Central memory CD8-positive, alpha-beta T cell (primary cell): ENCODE results near the gene ITGA7.

Experiments used
- ATAC-seq: fragments of 150-1000 bp; cut with Tn5 transposase; replicated peaks from 2 replicates; pipeline ENCODE4 v1.10.0; 2022; ENCODE audit warnings: mild to moderate bottlenecking, moderate FRiP score, moderate number of reproducible peaks; ENCODE audit not compliant: poor library complexity, severe bottlenecking; ENCODE audit errors: extremely low read depth
- DNase-seq, 2 donors: peaks; one replicate each; pipeline ENCODE4 v3.0.0; 2021; ENCODE audit warnings: low spot score in 2 of 2
- H3K27ac Mint-ChIP-seq: one replicate; pipeline ENCODE4 v1.8.0; 2022; ENCODE audit warnings: low read depth, mild to moderate bottlenecking, moderate library complexity, mixed read lengths
- H3K27me3 Mint-ChIP-seq: one replicate; pipeline ENCODE4 v1.8.0; 2022; ENCODE audit warnings: mixed read lengths
- H3K36me3 Mint-ChIP-seq: one replicate; pipeline ENCODE4 v1.8.0; 2022; ENCODE audit warnings: mild to moderate bottlenecking, moderate library complexity, mixed read lengths; ENCODE audit not compliant: insufficient read depth
- H3K4me1 Mint-ChIP-seq: one replicate; pipeline ENCODE4 v1.8.0; 2022; ENCODE audit warnings: mixed read lengths
- H3K4me3 Mint-ChIP-seq: one replicate; pipeline ENCODE4 v1.8.0; 2022; ENCODE audit warnings: mild to moderate bottlenecking, moderate library complexity, mixed read lengths
- H3K9me3 Mint-ChIP-seq: one replicate; pipeline ENCODE4 v1.8.0; 2022; ENCODE audit warnings: mixed read lengths

The ITGA7 gene

DNA sequence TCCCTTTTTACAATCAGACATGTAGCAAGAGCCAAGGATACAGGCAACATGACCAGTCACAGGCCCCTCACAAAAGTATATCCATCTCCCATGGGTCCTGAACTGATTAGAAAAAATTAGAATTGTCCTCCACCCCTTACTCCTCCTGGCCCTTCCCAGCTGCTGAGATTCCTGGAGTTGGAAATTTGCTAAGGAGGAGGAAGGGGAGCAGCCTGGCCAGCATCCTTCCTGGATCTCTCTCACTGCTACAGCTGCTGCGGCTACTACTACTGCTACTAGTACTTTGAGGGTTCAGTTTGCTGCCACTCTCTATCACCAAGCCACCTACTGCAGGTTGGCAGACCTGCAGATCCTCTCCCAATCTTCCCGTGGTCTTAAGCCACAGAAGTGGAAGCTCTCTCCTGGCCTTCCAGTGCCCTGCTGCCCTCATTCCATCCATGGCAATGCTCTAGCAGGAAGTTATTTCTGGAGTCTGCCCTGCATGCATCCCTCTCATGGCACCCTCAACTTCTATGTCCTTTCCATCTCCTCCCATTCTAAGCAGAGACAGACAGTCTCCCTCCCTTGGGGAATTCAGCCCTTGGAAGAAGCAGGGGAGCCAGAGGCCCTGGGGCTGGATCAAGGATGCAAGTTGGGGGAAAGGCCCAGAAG lies 1.0 kb downstream of the ITGA7 start:
- no peak for ATAC-seq
- H3K27ac Mint-ChIP-seq: no peak overlapping the region
- H3K9me3 Mint-ChIP-seq: no peaks in the 10 kb centered on the region
- peaks cover 46% of the 10 kb centered on the region for H3K27me3 Mint-ChIP-seq
- H3K4me3 Mint-ChIP-seq: peak overlapping the region; percentile 80
- peaks cover 2% of the 10 kb centered on the region for H3K36me3 Mint-ChIP-seq
- no peak for DNase-seq
- H3K4me1 Mint-ChIP-seq: peaks cover 20% of the 10 kb centered on the region

DNA sequence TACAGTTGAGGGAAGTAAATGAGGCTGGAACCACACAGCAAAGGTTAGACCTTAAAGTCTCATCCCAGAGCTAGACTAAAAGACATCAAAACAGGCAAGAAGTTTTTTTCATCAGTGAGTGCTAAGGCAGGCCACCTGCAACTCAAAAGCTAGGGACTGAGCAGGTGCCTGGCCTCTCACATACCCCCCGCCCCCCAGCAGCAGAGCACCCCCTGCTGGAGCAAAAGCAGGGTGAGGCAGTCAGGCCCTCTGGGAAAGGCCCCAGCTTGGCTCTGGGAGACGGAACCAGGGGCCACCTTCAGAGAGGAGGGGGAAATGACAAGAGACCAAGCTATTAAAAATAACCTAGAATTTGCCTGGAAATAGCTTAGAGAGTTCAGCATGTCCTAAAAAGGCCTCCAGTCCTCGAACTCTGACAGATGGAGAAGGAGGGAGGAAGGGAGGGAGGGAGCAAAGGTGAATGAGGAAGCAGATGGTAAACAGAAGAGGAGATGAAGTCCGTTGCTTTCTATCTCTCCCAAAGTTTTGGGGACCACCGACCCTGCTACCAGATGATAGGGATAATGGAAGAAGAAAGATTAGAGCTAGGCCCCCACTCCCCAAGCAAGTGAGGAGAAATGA lies 1.8 kb downstream of the ITGA7 start:
- ATAC-seq (no peak), DNase-seq (no peak)
- Mint-ChIP-seq H3K27ac (no peak overlapping the region), H3K27me3 (peaks cover 46% of the 10 kb centered on the region), H3K36me3 (peaks cover 2% of the 10 kb centered on the region), H3K4me1 (peaks cover 20% of the 10 kb centered on the region), H3K4me3 (no peak overlapping the region), H3K9me3 (no peaks in the 10 kb centered on the region)

DNA sequence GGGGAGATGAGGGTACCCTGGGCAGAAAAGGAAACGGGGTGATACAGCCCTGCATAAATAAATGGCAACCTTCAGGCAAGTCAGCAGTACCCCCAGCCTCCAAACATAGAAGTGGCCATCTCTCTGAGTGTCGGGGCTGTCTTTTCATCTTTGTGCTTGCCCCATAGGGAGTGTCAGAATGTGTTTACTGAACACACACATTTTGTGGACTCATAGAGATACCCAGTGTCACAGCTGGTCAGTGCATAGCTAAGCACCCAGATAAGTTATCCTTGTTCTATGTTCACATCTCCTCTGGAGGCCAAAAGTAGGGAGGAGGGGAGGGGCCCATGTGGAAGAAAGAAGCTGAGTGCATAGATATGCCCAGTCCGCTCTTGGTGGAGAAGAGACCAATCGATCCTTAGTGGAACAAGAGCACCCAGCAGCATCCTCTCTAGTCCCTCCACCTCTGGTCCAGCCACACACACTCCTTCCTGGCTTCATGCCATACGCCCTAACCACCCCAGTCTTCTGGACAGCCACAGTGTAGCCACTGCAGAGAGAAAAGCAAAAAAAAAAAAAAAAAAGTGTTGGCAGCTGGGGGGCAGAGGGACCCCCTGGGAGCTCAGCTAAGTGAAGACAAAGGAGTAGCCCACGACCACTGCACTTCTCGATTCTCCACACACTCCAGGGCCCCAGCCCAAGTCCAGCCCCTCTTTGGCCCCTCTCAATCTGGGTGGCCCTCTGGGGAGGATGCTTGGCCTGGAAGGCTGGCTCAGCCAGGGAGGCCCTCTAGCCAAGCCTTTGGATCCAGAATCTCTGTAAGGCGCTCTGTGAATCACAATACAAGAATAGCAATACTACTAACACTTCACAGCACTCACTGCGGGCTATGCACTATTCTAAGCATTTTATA lies 2.6 kb downstream of the ITGA7 start:
- H3K4me3 Mint-ChIP-seq: no peak overlapping the region
- peaks cover 2% of the 10 kb centered on the region for H3K36me3 Mint-ChIP-seq
- no peak for ATAC-seq
- peaks cover 45% of the 10 kb centered on the region for H3K27me3 Mint-ChIP-seq
- H3K27ac Mint-ChIP-seq: no peak overlapping the region
- H3K4me1 Mint-ChIP-seq: peaks cover 20% of the 10 kb centered on the region
- DNase-seq: no peak
- H3K9me3 Mint-ChIP-seq: no peaks in the 10 kb centered on the region

DNA sequence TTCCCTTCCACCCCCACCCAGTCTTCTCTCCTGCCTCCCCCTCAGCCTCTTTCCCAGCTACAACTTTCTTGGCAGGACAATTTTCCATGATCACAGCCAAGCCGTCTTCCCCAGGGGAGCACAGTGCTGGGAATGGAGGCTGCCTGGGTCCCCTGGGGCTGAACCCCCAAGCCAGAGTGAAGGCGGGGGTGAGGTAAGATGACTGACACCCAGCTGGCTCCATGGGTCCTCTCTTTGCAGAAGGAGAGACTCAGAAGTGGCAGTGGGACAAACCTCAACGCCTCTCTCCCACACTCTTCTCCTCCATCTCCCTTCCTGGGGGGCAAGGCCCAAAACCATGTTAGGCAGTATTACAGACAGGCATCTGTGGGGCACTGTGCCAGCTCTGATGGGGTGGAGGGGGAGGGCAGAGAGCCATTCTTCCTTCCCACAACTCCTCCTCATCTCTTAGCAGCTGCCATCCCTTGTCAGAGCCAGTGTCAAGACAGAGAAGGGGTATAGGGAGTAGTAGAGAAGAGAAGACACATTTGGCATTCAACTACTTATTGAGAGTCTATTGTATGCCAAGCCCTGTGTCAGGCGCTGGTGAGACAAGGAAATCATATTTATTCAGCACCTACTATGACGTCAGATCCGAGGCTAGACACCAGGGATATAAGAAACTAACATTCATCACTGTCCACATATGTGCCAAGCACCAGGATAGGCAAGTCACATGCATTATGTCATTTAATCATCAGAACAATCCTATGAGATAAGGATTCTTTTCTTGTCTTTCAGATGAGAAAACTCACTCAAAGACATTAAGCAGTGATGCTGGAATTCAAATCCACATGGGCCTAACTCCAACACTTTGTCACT lies 3.6 kb downstream of the ITGA7 start:
- no peak overlapping the region for H3K4me3 Mint-ChIP-seq
- DNase-seq: no peak
- H3K9me3 Mint-ChIP-seq: no peaks in the 10 kb centered on the region
- ATAC-seq: no peak
- peaks cover 36% of the 10 kb centered on the region for H3K27me3 Mint-ChIP-seq
- H3K4me1 Mint-ChIP-seq: peaks cover 18% of the 10 kb centered on the region
- no peak overlapping the region for H3K27ac Mint-ChIP-seq
- peaks cover 2% of the 10 kb centered on the region for H3K36me3 Mint-ChIP-seq

DNA sequence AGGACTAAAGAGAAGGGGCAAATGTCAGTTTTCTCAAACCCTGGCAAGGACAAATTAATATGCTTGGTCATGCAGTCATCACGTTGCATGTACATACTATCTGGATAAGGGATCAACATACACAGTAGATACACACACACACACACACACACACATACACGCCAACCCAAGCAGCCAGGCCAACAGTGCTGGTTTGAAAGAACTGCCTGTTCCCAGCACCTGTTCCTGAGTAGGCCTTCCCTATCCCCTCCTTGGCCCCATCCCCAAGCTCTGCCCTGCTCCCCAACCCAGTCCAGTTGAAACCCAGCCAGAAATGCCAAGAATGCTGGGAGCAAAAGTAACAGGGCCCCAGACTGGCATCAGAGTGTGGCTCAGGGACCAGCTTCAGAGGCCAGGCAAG lies 4.4 kb downstream of the ITGA7 start:
- DNase-seq: no peak
- peaks cover 2% of the 10 kb centered on the region for H3K36me3 Mint-ChIP-seq
- H3K9me3 Mint-ChIP-seq: no peaks in the 10 kb centered on the region
- no peak overlapping the region for H3K4me3 Mint-ChIP-seq
- H3K4me1 Mint-ChIP-seq: peaks cover 10% of the 10 kb centered on the region
- peaks cover 27% of the 10 kb centered on the region for H3K27me3 Mint-ChIP-seq
- no peak for ATAC-seq
- no peak overlapping the region for H3K27ac Mint-ChIP-seq

DNA sequence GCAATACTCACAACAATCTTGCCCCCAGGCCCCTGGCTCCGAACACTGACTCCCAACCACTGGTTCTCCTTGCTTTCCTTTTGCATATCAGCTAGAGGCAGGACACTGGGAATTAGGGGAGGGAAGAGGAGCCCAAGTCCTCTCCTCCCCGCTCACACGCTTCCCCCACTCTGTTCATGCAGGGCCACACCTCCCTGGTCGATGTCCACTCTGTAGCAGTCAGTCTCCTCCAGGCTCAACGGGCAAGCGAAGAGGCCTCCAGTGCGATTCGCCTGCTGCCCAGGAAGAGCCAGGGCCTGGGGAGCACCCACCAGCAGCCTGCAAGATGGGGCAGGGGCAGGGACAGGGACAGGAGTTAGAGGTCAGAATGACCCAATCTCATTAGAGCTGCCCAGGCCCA lies 4.8 kb downstream of the ITGA7 start:
- H3K4me1 Mint-ChIP-seq: peaks cover 5% of the 10 kb centered on the region
- DNase-seq (no peak), ATAC-seq (no peak)
- no peaks in the 10 kb centered on the region for H3K9me3 Mint-ChIP-seq
- H3K4me3 Mint-ChIP-seq: no peak overlapping the region
- H3K27me3 Mint-ChIP-seq: peaks cover 27% of the 10 kb centered on the region
- H3K36me3 Mint-ChIP-seq: no peaks in the 10 kb centered on the region
- H3K27ac Mint-ChIP-seq: no peak overlapping the region

DNA sequence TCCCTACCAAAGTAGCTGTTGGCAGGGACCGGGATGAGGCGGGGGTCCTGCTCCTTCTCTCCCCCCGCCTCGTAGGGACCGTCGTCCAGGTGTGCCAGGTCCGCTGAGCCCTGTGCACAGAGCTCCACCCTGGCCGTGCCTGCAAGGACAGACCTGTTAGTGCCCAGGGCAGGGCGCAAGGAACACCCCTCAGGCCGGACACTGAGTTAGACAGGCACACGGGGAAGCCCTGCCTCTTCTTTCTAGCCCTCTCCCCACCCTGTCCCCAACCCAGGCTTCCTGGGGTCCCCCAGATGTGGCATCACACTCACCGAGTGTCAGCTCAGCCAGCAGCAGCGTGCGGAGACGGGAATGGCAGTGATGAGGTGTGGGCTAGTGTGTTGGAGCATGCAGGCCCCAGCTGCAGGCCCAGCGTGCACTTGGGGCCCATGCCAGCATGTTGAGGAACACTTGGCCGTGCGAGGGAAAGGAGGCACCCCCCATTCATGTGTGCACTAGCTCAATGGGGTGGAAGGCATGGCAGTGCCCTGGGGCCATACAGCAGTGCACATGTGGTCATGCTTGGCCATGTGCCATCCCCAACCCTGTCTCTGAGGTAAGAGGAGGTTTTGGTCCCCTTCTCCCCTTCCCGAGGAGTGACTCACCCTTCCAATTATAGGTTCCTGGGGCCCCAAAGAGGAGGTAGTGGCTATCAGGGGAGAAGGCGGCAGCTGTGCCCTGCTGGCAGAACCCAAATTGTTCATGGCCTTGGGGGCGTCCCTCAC lies 7.3 kb downstream of the ITGA7 start:
- Mint-ChIP-seq H3K4me1 (no peaks in the 10 kb centered on the region), H3K36me3 (no peaks in the 10 kb centered on the region), H3K4me3 (no peak overlapping the region), H3K9me3 (no peaks in the 10 kb centered on the region), H3K27ac (no peak overlapping the region), H3K27me3 (peaks cover 35% of the 10 kb centered on the region)
- DNase-seq (no peak), ATAC-seq (no peak)

DNA sequence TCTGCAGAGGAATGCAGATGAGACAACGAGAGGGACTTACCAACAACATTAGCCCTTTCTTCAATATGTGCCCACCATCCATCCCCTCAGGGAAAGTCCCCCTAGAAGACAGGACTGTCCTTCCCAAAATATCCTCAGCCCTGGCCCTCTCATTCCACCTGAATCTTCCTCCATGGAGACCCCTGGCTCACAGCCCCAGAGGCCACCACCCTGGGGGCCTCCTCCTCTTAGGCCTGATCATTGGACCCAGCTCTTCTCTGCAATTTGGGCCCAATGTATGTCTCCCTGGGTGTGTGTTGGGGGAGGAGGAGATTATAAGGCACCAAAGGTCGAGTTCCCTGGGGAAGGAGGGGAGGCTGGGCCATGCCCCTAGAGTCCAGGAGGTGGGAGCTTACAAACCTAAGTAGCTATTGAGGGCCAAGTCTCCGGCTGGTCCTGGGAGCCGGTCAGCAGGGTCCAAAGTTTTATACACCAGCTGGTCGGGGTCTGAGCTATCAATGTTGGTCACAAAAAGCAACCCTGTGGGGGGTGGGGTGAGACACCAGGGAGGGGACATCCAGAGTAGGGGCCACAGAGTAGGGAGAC lies 8.1 kb downstream of the ITGA7 start:
- H3K27me3 Mint-ChIP-seq: peaks cover 35% of the 10 kb centered on the region
- ATAC-seq (no peak), DNase-seq (no peak)
- H3K36me3 Mint-ChIP-seq: no peaks in the 10 kb centered on the region
- H3K9me3 Mint-ChIP-seq: no peaks in the 10 kb centered on the region
- no peak overlapping the region for H3K4me3 Mint-ChIP-seq
- no peak overlapping the region for H3K27ac Mint-ChIP-seq
- H3K4me1 Mint-ChIP-seq: no peaks in the 10 kb centered on the region

DNA sequence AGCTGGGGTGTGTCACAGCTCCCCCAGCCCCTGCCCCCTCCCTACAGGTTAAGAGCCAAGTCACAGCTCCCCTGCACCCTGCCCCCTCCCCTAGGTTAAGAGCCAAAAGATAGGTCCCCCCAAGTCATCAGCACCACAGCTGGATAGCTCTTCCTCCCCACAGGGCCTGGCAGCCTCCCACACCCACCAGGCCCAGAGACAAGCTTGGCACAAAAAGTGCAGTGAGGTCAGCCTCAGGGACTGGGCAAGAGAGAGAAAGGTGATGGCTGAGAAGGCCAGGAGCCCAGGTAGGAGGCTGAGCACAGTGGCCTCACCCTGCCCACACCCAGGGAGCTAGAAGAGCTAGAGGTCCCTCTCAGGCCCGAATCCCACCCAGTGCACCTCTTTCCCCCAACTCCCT lies 8.7 kb downstream of the ITGA7 start:
- DNase-seq (no peak), ATAC-seq (no peak)
- Mint-ChIP-seq H3K9me3 (no peaks in the 10 kb centered on the region), H3K36me3 (no peaks in the 10 kb centered on the region), H3K27ac (no peak overlapping the region), H3K4me3 (no peak overlapping the region), H3K27me3 (peaks cover 35% of the 10 kb centered on the region), H3K4me1 (no peaks in the 10 kb centered on the region)

DNA sequence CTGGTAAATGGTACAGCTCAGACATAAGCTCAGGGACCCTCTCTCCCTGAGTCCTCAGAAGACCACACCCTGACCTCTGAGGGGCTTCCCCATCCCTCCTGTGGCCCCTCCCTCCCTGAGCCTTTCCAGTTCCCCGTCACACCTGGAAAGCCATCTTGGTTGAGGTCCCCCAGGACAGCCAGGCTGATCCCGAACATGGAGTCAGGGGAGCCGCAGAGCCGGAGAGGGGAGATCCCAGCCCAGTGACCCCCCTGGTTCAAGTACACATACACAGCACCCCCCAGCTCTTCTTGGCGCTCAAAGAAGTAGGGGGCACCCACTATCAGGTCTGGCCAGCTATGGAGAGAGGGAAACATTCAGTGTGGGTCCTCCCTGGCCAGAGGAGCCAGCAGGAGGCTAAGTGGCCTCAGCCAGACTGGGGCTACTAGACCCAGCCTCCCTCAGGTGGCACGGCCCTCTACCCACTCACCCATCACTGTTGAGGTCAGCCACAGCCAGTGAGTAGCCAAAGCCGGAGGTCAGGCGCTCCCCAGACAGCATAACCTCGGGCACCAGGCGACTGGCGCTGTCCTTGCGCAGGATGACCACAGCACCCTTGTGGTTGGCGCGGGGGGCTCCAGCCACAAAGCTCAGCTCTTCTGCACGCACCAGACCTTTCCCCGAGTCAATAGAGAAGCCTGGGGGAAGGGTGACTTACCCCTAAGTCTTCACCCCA lies 9.3 kb downstream of the ITGA7 start:
- peaks cover 35% of the 10 kb centered on the region for H3K27me3 Mint-ChIP-seq
- H3K9me3 Mint-ChIP-seq: no peaks in the 10 kb centered on the region
- no peak overlapping the region for H3K27ac Mint-ChIP-seq
- H3K4me1 Mint-ChIP-seq: no peaks in the 10 kb centered on the region
- no peaks in the 10 kb centered on the region for H3K36me3 Mint-ChIP-seq
- ATAC-seq (no peak), DNase-seq (no peak)
- no peak overlapping the region for H3K4me3 Mint-ChIP-seq

DNA sequence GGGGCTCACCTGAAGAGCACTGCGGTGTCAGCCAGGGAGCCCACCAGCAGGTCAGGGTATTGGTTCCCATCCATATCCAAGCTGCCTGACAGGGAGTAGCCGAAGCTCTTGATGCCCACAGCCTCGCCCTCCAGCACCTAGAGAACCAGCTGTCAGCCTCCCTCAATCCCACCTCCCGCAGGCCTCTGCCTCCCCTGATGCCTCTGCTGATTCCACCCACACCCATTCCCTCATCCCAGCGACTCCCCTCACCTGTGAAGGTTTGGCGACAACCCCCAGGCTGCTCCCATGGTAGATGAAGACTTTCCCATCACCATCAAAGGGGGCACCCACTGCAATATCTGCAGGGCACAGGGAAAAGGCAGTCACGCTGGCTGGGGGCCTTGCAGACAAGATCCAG lies 10.0 kb downstream of the ITGA7 start:
- no peak for DNase-seq
- no peak overlapping the region for H3K27ac Mint-ChIP-seq
- H3K4me1 Mint-ChIP-seq: no peaks in the 10 kb centered on the region
- peaks cover 27% of the 10 kb centered on the region for H3K27me3 Mint-ChIP-seq
- no peaks in the 10 kb centered on the region for H3K9me3 Mint-ChIP-seq
- no peaks in the 10 kb centered on the region for H3K36me3 Mint-ChIP-seq
- H3K4me3 Mint-ChIP-seq: no peak overlapping the region
- ATAC-seq: no peak
